Fibroblast of the aortic adventitia (primary cell): ENCODE measurements around the gene SMIM12. TPM values are rescaled to one million over a fixed set of nuclear protein-coding genes. Genes with fewer than 3 reads are reported as not detected.

Experiments used
- DNase-seq: peaks from one replicate; pipeline ENCODE4 v3.0.0-alpha.2; 2010; ENCODE audit warnings: low read depth
- H3K4me3 ChIP-seq: 2 replicates; pipeline ENCODE4 v1.5.1; 2011; ENCODE audit warnings: low read depth, mild to moderate bottlenecking, control low read depth, low read length, moderate library complexity
- CTCF ChIP-seq: IDR thresholded peaks from 2 replicates; pipeline ENCODE4 v1.5.1; 2011; ENCODE audit warnings: mild to moderate bottlenecking, low read length, control low read depth, inconsistent platforms; ENCODE audit not compliant: insufficient read depth
- total RNA-seq: library from RNA; depleted of rRNA; stranded (reverse); fragments of >200 nt; gene quantifications from 2 replicates; pipeline ENCODE4 v1.2.3, GENCODE V29; 2012; ENCODE audit warnings: low replicate concordance

Gene SMIM12, protein sequence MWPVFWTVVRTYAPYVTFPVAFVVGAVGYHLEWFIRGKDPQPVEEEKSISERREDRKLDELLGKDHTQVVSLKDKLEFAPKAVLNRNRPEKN
- total RNA-seq: 9.7 and 24.9 TPM in 2 replicates

- peak; percentile 94 for DNase-seq
- peak within 1 kb of the TSS; percentile 71 for H3K4me3 ChIP-seq
- TF ChIP-seq CTCF: peak; percentile 77
These were observed at the start of gene SMIM12 for GRCh38 chr1:34859446-34860200. Gene SMIM12 (minus strand): TSS chr1:34859749. CDS start chr1:34855977, 3,772 bp downstream.

DNA sequence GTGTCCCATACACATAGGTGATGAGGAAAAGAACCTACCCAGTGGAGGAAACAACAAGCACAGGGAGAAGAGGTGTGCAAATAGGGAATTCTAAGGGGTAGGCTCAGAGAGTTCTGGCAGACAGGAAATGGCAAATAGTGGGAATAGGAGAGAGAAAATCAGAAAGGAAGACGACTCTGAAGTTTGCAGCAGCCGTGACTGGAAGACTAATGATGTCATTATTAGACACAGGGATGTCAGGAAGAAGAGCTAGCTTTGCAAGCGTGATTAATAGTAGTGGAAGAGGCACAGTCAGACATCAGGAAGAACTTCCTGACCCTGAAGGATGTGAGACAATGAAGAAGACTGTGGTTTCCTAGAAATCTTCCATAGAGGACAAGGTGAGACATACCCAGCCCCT lies 48.8 kb upstream of the SMIM12 start:
- DNase-seq: no peak
- no peak overlapping the region for H3K4me3 ChIP-seq
- no peak for TF ChIP-seq CTCF

- no peak for TF ChIP-seq CTCF
- H3K4me3 ChIP-seq: no peak overlapping the region
- peak; percentile 6 for DNase-seq
These were observed 48.0 kb upstream of the SMIM12 start for GRCh38 chr1:34907487-34908090.

- H3K4me3 ChIP-seq: no peak overlapping the region
- no peak for DNase-seq
- no peak for TF ChIP-seq CTCF
These were observed 47.2 kb upstream of the SMIM12 start for GRCh38 chr1:34906756-34907155.

DNA sequence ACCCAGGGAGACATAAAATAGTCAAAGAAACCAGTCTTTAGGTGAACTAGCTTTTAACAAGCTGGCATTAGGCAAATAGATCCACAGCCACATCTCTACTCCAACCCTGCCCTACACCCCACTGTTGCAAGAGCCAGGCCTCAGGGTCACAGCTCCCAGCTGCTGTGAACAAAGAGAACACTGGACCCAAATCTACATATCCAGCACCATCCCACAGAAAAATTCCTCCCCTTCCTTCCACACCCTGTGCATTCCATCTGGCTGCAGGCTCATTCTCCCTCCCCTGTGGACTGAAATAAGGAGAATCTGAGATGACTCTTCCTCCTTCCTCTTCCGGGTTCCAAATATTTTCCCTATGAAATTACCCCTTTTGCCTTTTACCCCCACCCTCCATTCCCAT lies 46.7 kb upstream of the SMIM12 start:
- no peak for DNase-seq
- no peak overlapping the region for H3K4me3 ChIP-seq

GRCh38 chr1:34905098-34905459 lies 45.5 kb upstream of the SMIM12 start:
- H3K4me3 ChIP-seq: no peak overlapping the region
- TF ChIP-seq CTCF: no peak
- no peak for DNase-seq

More for the DNA sequence above, 46.7 kb upstream of the SMIM12 start:
- no peak for TF ChIP-seq CTCF
